ENCODE data around the gene PARK7. TPM values are rescaled to one million over a fixed set of nuclear protein-coding genes. Genes with fewer than 3 reads are reported as not detected.
"Not testable (repeated sequence)": the region's sequence is repeated elsewhere in the genome, so short reads cannot be mapped to it uniquely, and the experiment has no call there.

Gene PARK7
- total RNA-seq, 2 experiments from 2014 or later, result 138 to 306 TPM

DNA sequence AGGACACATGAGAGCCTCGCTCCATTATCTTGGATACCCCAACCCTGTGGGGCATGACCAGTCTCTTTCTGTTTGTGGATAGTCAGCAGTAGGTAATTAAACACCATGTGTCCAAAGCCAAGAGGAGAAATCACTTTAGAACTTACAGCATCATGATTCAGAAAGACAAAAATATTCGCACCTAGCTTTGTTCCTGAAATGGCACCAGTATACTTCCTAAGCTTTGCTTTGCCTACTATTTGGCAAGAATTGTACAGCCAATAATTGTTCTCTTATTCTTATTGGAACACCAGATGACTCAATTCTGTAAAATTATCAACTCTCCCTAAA, 45.0 kb upstream of the PARK7 start:
- no peaks in the 10 kb centered on the region for H3K9me2 ChIP-seq (ENCODE audit: insufficient read depth, low read length)
- intact Hi-C loops (cut with micrococcal nuclease; ENCODE audit: unreplicated experiment), result no loop called here
- H3K79me2 ChIP-seq (ENCODE audit: insufficient read depth, low read depth, low read length), result no peaks in the 10 kb centered on the region
- ChIA-PET POLR2A (no interaction called here), CTCF (ENCODE audit: unreplicated experiment) (no interaction called here)
- no peak overlapping the region for H3K4me2 ChIP-seq (ENCODE audit: low read length)
- H3K4me3 ChIP-seq (ENCODE audit: low read depth, low read length, poor library complexity, severe bottlenecking), result no peak overlapping the region
- no peak overlapping the region for H3K27ac ChIP-seq (ENCODE audit: low read depth, low read length, poor library complexity, severe bottlenecking)
- H3K9me3 ChIP-seq (ENCODE audit: low read length), result no peaks in the 10 kb centered on the region
- no peak overlapping the region for H2AFZ ChIP-seq (ENCODE audit: low read length)
- TF ChIP-seq, protein P1, sequence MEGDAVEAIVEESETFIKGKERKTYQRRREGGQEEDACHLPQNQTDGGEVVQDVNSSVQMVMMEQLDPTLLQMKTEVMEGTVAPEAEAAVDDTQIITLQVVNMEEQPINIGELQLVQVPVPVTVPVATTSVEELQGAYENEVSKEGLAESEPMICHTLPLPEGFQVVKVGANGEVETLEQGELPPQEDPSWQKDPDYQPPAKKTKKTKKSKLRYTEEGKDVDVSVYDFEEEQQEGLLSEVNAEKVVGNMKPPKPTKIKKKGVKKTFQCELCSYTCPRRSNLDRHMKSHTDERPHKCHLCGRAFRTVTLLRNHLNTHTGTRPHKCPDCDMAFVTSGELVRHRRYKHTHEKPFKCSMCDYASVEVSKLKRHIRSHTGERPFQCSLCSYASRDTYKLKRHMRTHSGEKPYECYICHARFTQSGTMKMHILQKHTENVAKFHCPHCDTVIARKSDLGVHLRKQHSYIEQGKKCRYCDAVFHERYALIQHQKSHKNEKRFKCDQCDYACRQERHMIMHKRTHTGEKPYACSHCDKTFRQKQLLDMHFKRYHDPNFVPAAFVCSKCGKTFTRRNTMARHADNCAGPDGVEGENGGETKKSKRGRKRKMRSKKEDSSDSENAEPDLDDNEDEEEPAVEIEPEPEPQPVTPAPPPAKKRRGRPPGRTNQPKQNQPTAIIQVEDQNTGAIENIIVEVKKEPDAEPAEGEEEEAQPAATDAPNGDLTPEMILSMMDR (conservative IDR thresholded peaks at IDR 0.05; ENCODE audit: low read length), result no peak
- no peak for TF ChIP-seq EZH2phosphoT487 (IDR thresholded peaks at IDR 0.05; ENCODE audit: borderline replicate concordance, low read depth, low read length)
- no peaks in the 10 kb centered on the region for H3K36me3 ChIP-seq (ENCODE audit: insufficient read depth, low read length)
- BruUV-seq (replicated peaks), result no TSS peak
- H4K20me1 ChIP-seq (ENCODE audit: insufficient read depth, low read length), result no peaks in the 10 kb centered on the region
- DNase-seq (ENCODE audit: low spot score), result no peak
- H3K4me1 ChIP-seq (ENCODE audit: insufficient read depth, low read length, poor library complexity, severe bottlenecking), result no peaks in the 10 kb centered on the region

DNA sequence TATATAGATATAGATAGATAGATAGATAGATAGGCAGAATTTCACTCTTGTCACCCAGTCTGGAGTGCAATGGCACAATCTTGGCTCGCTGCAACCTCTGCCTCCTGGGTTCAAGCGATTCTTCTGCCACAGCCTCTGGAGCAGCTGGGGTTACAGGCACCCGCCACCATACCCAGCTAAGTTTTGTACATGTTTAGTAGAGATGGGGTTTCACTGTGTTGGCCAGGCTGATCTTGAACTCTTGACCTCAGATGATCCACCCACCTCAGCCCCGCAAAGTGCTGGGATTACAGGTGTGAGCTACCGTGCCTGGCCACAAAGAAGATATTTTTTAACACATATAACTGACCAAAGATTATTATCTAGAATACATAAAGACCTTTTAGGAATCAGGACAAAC, 43.5 kb upstream of the PARK7 start:
- CTCF ChIA-PET (ENCODE audit: unreplicated experiment); H3K36me3 ChIP-seq (ENCODE audit: insufficient read depth, low read length); H3K79me2 ChIP-seq (ENCODE audit: insufficient read depth, low read depth, low read length); H3K27ac ChIP-seq (ENCODE audit: low read depth, low read length, poor library complexity, severe bottlenecking); POLR2A ChIA-PET; H3K4me3 ChIP-seq (ENCODE audit: low read depth, low read length, poor library complexity, severe bottlenecking); DNase-seq (ENCODE audit: low spot score); H3K4me1 ChIP-seq (ENCODE audit: insufficient read depth, low read length, poor library complexity, severe bottlenecking); H3K9me3 ChIP-seq (ENCODE audit: low read length); H4K20me1 ChIP-seq (ENCODE audit: insufficient read depth, low read length); BruUV-seq (replicated peaks); H3K9me2 ChIP-seq (ENCODE audit: insufficient read depth, low read length); H3K4me2 ChIP-seq (ENCODE audit: low read length); intact Hi-C loops (cut with micrococcal nuclease; ENCODE audit: unreplicated experiment); H2AFZ ChIP-seq (ENCODE audit: low read length): not testable (repeated sequence)

DNA sequence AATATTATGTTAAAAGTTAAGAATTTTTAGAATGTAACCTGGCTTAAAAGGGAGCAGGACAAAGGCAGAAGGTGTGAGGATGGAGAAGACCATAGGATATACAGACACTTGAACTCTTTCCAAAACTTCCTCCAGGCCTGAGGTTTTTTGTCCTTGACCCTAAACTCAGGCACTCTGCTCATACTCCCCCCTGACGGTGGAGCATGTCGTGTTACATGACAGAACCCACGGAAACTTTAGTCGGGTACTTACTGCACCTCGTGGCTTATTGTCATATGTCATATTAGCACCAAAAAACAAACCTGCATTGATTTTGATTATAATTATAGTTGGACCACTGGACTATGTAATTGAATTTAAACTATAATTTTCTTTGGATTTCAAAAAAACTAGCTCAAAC, 41.6 kb upstream of the PARK7 start:
- BruUV-seq (replicated peaks), result no TSS peak
- H2AFZ ChIP-seq (ENCODE audit: low read length), result no peak overlapping the region
- H3K36me3 ChIP-seq (ENCODE audit: insufficient read depth, low read length), result no peaks in the 10 kb centered on the region
- H3K4me2 ChIP-seq (ENCODE audit: low read length), result no peak overlapping the region
- H3K79me2 ChIP-seq (ENCODE audit: insufficient read depth, low read depth, low read length), result no peaks in the 10 kb centered on the region
- no peaks in the 10 kb centered on the region for H3K9me3 ChIP-seq (ENCODE audit: low read length)
- POLR2A ChIA-PET, result interaction anchor here (0.7 kb wide), 1 partner anchor 100 kb away, joined by 6 read pairs; no protein-coding TSS in a partner anchor
- H3K27ac ChIP-seq (ENCODE audit: low read depth, low read length, poor library complexity, severe bottlenecking), result no peak overlapping the region
- H3K9me2 ChIP-seq (ENCODE audit: insufficient read depth, low read length), result no peaks in the 10 kb centered on the region
- intact Hi-C loops (cut with micrococcal nuclease; ENCODE audit: unreplicated experiment), result no loop called here
- H4K20me1 ChIP-seq (ENCODE audit: insufficient read depth, low read length), result no peaks in the 10 kb centered on the region
- DNase-seq (ENCODE audit: low spot score), result no peak
- H3K4me1 ChIP-seq (ENCODE audit: insufficient read depth, low read length, poor library complexity, severe bottlenecking), result no peaks in the 10 kb centered on the region
- CTCF ChIA-PET (ENCODE audit: unreplicated experiment), result no interaction called here
- no peak for TF ChIP-seq EZH2phosphoT487 (IDR thresholded peaks at IDR 0.05; ENCODE audit: borderline replicate concordance, low read depth, low read length)
- TF ChIP-seq, protein P1 (conservative IDR thresholded peaks at IDR 0.05; ENCODE audit: low read length), result no peak
- H3K4me3 ChIP-seq (ENCODE audit: low read depth, low read length, poor library complexity, severe bottlenecking), result no peak overlapping the region
